Upper lobe of right lung (tissue), 1 donor: ENCODE data around the gene CA10. TPM values are rescaled to one million over a fixed set of nuclear protein-coding genes. Genes with fewer than 3 reads are reported as not detected.

Experiments used
- ATAC-seq: fragments of 200-7000 bp; cut with Tn5 transposase; one replicate; pipeline ENCODE4 v1.9.1; 2020; ENCODE audit warnings: mild to moderate bottlenecking, moderate library complexity
- DNase-seq: peaks from one replicate; pipeline ENCODE4 v3.0.0-alpha.2; 2020
- H3K27ac ChIP-seq: fragments of 200-600 bp; one replicate; pipeline ENCODE4 v1.8.0; 2022
- H3K27me3 ChIP-seq: fragments of 200-600 bp; one replicate; pipeline ENCODE4 v1.8.0; 2022; ENCODE audit warnings: mild to moderate bottlenecking
- H3K36me3 ChIP-seq: fragments of 200-600 bp; one replicate; pipeline ENCODE4 v1.8.0; 2022
- H3K4me1 ChIP-seq: fragments of 200-600 bp; one replicate; pipeline ENCODE4 v1.8.0; 2022
- H3K4me3 ChIP-seq: fragments of 200-600 bp; one replicate; pipeline ENCODE4 v1.8.0; 2022; ENCODE audit warnings: mild to moderate bottlenecking
- H3K9me3 ChIP-seq: fragments of 200-600 bp; one replicate; pipeline ENCODE4 v1.8.0; 2022
- intact Hi-C: fragments of 100-400 bp; cut with DNase I; formaldehyde crosslinking; loops from one replicate; pipeline ENCODE4 v1.11.0; 2022
- total RNA-seq: library from RNA; stranded (reverse); fragmentation: NEBNext Ultra II Directional; extraction: Animal tissue kit (Norgen Biotek cat#: 25700); gene quantifications from one replicate; pipeline ENCODE4 v1.2.1, GENCODE V29; 2021
- TF ChIP-seq, protein P1 (sequence below): fragments of 200-600 bp; IDR thresholded peaks from one replicate; pipeline ENCODE4 v1.8.0; 2022; ENCODE audit warnings: antibody characterized with exemption
- donor health status: DM: no; HTN: yes; CAD: no; lungs with severe emphysema.

CA10 gene
- total RNA-seq, 1 donor from 2014 or later = not detected

DNA sequence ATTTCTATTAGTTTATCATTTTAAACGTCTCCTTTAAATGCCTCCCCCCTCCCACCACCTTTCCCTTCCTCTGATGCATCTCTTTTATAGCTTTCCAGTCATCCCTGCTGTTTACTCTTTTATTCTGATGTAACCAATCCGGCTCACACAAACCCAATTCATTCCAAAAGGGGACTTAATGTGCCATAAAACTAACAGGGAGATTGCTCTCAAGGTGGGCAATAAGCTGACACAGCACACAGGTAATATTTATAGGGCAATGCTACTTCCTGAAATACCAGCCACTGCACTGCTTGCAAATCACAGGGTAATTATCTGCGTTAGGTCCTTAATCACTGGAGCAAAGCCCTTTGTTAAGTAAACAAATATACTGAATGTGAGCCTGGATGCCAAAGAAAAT is 23.3 kb upstream of the CA10 start:
- no peak overlapping the region for H3K27ac ChIP-seq
- ATAC-seq = no peak
- H3K27me3 ChIP-seq = no peaks in the 10 kb centered on the region
- no peaks in the 10 kb centered on the region for H3K9me3 ChIP-seq
- intact Hi-C loops = no loop called here
- TF ChIP-seq, protein P1, sequence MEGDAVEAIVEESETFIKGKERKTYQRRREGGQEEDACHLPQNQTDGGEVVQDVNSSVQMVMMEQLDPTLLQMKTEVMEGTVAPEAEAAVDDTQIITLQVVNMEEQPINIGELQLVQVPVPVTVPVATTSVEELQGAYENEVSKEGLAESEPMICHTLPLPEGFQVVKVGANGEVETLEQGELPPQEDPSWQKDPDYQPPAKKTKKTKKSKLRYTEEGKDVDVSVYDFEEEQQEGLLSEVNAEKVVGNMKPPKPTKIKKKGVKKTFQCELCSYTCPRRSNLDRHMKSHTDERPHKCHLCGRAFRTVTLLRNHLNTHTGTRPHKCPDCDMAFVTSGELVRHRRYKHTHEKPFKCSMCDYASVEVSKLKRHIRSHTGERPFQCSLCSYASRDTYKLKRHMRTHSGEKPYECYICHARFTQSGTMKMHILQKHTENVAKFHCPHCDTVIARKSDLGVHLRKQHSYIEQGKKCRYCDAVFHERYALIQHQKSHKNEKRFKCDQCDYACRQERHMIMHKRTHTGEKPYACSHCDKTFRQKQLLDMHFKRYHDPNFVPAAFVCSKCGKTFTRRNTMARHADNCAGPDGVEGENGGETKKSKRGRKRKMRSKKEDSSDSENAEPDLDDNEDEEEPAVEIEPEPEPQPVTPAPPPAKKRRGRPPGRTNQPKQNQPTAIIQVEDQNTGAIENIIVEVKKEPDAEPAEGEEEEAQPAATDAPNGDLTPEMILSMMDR = no peak
- H3K4me1 ChIP-seq = no peaks in the 10 kb centered on the region
- no peak for DNase-seq
- no peaks in the 10 kb centered on the region for H3K36me3 ChIP-seq
- H3K4me3 ChIP-seq = no peak overlapping the region

DNA sequence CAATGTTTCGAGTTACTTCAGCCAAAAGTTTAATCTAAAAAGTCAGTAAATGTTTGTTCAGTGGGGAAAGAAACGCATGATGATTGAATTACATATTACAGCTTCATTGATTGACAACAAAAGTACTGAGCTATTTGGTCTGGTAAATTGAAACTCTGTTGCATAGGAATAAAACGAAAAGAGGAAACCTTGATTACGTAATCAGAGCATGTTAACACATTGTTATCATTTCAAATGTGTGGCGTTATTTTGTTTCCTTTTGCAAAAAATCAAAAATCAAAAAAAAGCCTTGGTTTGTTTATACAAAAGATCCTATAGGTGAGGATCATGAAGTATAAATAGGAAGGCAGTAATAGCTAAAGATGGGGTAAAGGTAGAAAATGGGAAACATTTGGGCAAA is 19.5 kb upstream of the CA10 start:
- DNase-seq = no peak
- Histone ChIP-seq H3K4me1 (no peaks in the 10 kb centered on the region), H3K4me3 (no peak overlapping the region), H3K27ac (no peak overlapping the region), H3K9me3 (no peaks in the 10 kb centered on the region), H3K36me3 (no peaks in the 10 kb centered on the region), H3K27me3 (no peaks in the 10 kb centered on the region)
- intact Hi-C loops = no loop called here
- TF ChIP-seq, protein P1 = no peak
- ATAC-seq = no peak

DNA sequence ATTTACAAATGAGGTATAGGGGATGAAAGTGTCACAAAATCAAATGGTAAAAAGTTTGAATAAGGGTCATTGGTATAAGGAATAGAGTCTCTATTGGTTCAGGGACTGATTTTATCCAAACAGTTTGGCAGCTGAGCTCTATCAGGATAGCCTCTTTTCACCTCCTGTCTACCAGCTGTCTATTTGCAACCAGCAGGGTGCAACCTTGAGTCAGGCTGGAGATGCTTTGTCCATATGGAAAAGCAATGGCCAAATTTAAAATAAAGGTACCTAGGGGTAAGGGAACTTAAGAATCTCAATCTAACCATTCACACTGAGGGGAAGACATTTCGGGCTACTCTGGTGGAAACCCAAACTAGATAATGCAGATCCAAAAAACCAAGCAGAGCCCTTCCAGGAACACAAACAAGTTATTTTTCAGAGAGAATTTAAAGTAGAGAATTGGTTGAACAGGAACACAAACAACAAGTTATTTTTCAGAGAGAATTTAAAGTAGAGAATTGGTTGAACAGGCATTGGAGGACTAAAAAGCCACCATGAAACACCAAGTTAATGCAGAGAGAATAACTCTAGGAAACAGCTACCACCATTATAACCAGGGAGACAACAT is 12.6 kb upstream of the CA10 start:
- Histone ChIP-seq H3K36me3 (no peaks in the 10 kb centered on the region), H3K27ac (no peak overlapping the region), H3K4me1 (no peaks in the 10 kb centered on the region), H3K4me3 (no peak overlapping the region), H3K9me3 (no peaks in the 10 kb centered on the region), H3K27me3 (no peaks in the 10 kb centered on the region)
- DNase-seq (no peak), ATAC-seq (no peak)
- intact Hi-C loops = no loop called here
- TF ChIP-seq, protein P1 = peak; percentile 37

DNA sequence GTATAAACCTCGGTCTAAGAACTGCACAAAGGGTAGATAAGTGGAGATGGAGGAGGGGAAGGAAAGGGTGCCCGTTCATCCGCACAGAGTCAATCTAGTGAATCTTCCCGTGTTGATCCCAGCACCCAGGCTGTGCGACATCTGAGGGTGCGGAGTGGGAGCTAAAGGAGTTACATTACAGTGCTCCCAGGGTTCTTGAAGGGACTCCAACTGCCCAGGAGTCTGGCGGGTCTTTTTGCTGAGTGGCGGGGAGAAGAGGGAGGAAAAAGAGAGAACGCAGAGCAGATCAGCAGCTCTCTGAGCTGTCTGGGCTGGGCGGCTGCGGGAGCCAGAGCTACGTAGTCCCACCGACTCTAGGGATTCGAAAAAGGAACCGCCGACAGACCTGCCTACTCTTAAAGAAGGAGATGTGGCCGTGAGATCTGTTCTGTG is 1.6 kb upstream of the CA10 start:
- no peaks in the 10 kb centered on the region for H3K36me3 ChIP-seq
- ATAC-seq (no peak), DNase-seq (no peak)
- H3K27ac ChIP-seq = no peak overlapping the region
- H3K4me3 ChIP-seq = no peak overlapping the region
- H3K9me3 ChIP-seq = no peaks in the 10 kb centered on the region
- TF ChIP-seq, protein P1 = no peak
- peaks cover 40% of the 10 kb centered on the region for H3K27me3 ChIP-seq
- intact Hi-C loops = no loop called here
- H3K4me1 ChIP-seq = no peaks in the 10 kb centered on the region

DNA sequence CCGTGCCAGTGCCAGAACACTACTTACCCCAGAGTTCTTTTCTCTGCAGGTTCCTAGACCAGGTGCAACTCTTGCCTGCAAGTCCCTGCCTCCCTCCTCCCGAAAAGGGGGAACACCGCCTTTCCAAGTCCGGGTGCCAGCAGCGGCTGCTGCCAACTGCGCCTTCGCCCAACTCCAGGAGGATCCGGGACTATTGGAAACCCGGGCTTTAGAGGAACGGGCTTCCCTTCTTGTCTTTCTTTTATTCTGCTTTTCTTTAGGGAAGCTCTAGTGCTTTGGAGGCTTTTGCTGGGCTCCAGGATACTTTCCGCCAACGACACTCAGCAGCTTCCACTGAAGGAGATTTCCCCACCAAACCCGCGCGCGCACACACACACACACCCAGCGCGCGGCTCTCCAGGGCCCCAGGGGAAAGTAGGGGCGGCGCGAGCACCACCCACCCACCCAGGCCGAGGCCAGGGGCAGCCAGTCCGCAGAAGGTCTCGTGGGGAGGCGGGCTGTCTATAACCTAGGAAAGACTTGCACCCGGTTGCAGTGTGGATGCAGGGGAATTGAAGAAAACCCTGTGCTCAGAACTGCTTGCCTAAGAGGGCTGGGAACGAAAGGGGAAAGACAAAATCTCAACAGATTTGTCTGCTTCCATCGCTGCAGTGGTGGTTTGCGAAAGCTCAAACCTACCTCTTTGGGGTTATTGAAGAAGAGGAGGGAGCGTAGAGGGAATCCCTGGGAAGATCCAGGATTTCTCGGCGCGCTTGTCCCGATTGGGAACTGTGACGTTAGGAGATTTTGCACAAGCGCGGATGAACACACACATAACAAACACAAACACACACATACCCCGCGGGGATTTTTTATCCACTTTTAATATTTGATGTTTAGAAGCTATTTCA is 977 bp upstream of the CA10 start:
- DNase-seq (no peak), ATAC-seq (no peak)
- H3K27ac ChIP-seq = no peak overlapping the region
- TF ChIP-seq, protein P1 = no peak
- no peaks in the 10 kb centered on the region for H3K9me3 ChIP-seq
- H3K27me3 ChIP-seq = peaks cover 40% of the 10 kb centered on the region
- no peaks in the 10 kb centered on the region for H3K36me3 ChIP-seq
- no peaks in the 10 kb centered on the region for H3K4me1 ChIP-seq
- intact Hi-C loops = no loop called here
- no peak overlapping the region for H3K4me3 ChIP-seq
